Keratinocyte (primary cell): ENCODE measurements around the gene PUM1. TPM values are rescaled to one million over a fixed set of nuclear protein-coding genes. Genes with fewer than 3 reads are reported as not detected.
A peak's percentile ranks its signal among the peaks of the same experiment; 100 is the strongest.

Experiments
- DNase-seq: peaks from one replicate; pipeline ENCODE4 v3.0.0-alpha.2; 2011; ENCODE audit warnings: low read depth, missing footprints, low spot score
- FAIRE-seq: peaks from 2 replicates; lab custom pipeline; 2011; peaks lifted over from hg19 to GRCh38; lab: Jason Lieb, UNC
- H2AFZ ChIP-seq: 2 replicates; pipeline ENCODE4 v1.6.0; 2012; ENCODE audit warnings: low read length, control low read depth, inconsistent platforms; ENCODE audit not compliant: control insufficient read depth
- H3K27ac ChIP-seq: 2 replicates; pipeline ENCODE4 v1.5.1; 2011; ENCODE audit warnings: low read length; ENCODE audit not compliant: control insufficient read depth, insufficient read depth
- H3K27me3 ChIP-seq: 3 replicates; pipeline ENCODE4 v1.6.0; 2011; ENCODE audit warnings: low read length; ENCODE audit not compliant: control insufficient read depth, insufficient read depth; ENCODE audit errors: extremely low read depth
- H3K36me3 ChIP-seq, 2 experiments: 2 replicates in 1 of 2; 3 replicates in 1 of 2; pipeline ENCODE4 v1.5.1; 2011; ENCODE audit warnings: low read length in 2 of 2, mild to moderate bottlenecking in 1 of 2; ENCODE audit not compliant: control insufficient read depth in 2 of 2, insufficient read depth in 2 of 2; ENCODE audit errors: extremely low read depth in 1 of 2
- H3K4me1 ChIP-seq: 3 replicates; pipeline ENCODE4 v1.5.1; 2011; ENCODE audit warnings: low read length; ENCODE audit not compliant: control insufficient read depth, insufficient read depth; ENCODE audit errors: extremely low read depth
- H3K4me2 ChIP-seq: 3 replicates; pipeline ENCODE4 v1.6.0; 2011; ENCODE audit warnings: low read depth, low read length; ENCODE audit not compliant: control insufficient read depth, insufficient read depth; ENCODE audit errors: extremely low read depth
- H3K4me3 ChIP-seq, 3 experiments: fragments of 200-600 bp in 1 of 3; sonication (generic) in 1 of 3; 2 replicates in 2 of 3; 3 replicates in 1 of 3; pipeline ENCODE4 v1.5.1; 2011 to 2016; ENCODE audit warnings: low read length in 3 of 3, mild to moderate bottlenecking in 3 of 3, control low read depth in 2 of 3, inconsistent platforms in 1 of 3, low read depth in 1 of 3, mixed read lengths in 1 of 3, mixed run types in 1 of 3, moderate library complexity in 1 of 3; ENCODE audit not compliant: control insufficient read depth in 2 of 3, insufficient read depth in 2 of 3; ENCODE audit errors: extremely low read depth in 1 of 3
- H3K79me2 ChIP-seq: 2 replicates; pipeline ENCODE4 v1.6.0; 2012; ENCODE audit warnings: low read length; ENCODE audit not compliant: control insufficient read depth, insufficient read depth
- H3K9ac ChIP-seq: 3 replicates; pipeline ENCODE4 v1.6.0; 2011; ENCODE audit warnings: low read length; ENCODE audit not compliant: control insufficient read depth, insufficient read depth; ENCODE audit errors: extremely low read depth
- H3K9me1 ChIP-seq: 3 replicates; pipeline ENCODE4 v1.6.0; 2011; ENCODE audit warnings: low read length; ENCODE audit not compliant: control insufficient read depth, insufficient read depth; ENCODE audit errors: extremely low read depth
- H3K9me3 ChIP-seq: 2 replicates; pipeline ENCODE4 v1.5.1; 2012; ENCODE audit warnings: low read depth, low read length; ENCODE audit not compliant: control insufficient read depth
- H4K20me1 ChIP-seq: 3 replicates; pipeline ENCODE4 v1.6.0; 2011; ENCODE audit warnings: low read length; ENCODE audit not compliant: control insufficient read depth, insufficient read depth; ENCODE audit errors: extremely low read depth
- EZH2 ChIP-seq: IDR thresholded peaks from one replicate; pipeline ENCODE4 v1.6.1; 2012; ENCODE audit warnings: inconsistent platforms, mild to moderate bottlenecking, low read length, moderate library complexity
- dilution Hi-C: fragments of 300-500 bp; cut with MboI; formaldehyde crosslinking; loops from one replicate; pipeline ENCODE4 v1.7.0; 2020; ENCODE audit warnings: low sequenced_read_pairs; ENCODE audit not compliant: extremely low pct_ligation_motif_present
- polyA plus RNA-seq, 5 experiments: library from polyadenylated mRNA; depleted of rRNA in 3 of 5; stranded (reverse) in 3 of 5; stranded (forward) in 1 of 5; unstranded in 1 of 5; fragments of >200 nt; gene quantifications; 1 replicate in 1 of 5; 2 replicates in 3 of 5; 3 replicates in 1 of 5; pipeline versions ENCODE4 v1.2.1 to v1.2.3, GENCODE V29; 2011 to 2012; ENCODE audit warnings: missing spikeins in 2 of 5, low read depth in 1 of 5, low replicate concordance in 1 of 5
- TF ChIP-seq, protein P1 (sequence below), 3 experiments: IDR thresholded peaks in 1 of 3; conservative IDR thresholded peaks in 1 of 3; optimal IDR thresholded peaks in 1 of 3; 2 replicates in 2 of 3; 3 replicates in 1 of 3; pipeline versions ENCODE3 to v1.5.1; 2011; ENCODE audit warnings: low read length in 3 of 3, mild to moderate bottlenecking in 3 of 3, moderate library complexity in 2 of 3, control low read depth in 1 of 3, inconsistent platforms in 1 of 3; ENCODE audit not compliant: insufficient read depth in 2 of 3; ENCODE audit errors: extremely low read depth in 1 of 3

Gene PUM1
- polyA plus RNA-seq, 1 donor (not counting 4 experiments of a cell fraction or from before 2014, with no cell fraction given): 68.6 TPM

DNA sequence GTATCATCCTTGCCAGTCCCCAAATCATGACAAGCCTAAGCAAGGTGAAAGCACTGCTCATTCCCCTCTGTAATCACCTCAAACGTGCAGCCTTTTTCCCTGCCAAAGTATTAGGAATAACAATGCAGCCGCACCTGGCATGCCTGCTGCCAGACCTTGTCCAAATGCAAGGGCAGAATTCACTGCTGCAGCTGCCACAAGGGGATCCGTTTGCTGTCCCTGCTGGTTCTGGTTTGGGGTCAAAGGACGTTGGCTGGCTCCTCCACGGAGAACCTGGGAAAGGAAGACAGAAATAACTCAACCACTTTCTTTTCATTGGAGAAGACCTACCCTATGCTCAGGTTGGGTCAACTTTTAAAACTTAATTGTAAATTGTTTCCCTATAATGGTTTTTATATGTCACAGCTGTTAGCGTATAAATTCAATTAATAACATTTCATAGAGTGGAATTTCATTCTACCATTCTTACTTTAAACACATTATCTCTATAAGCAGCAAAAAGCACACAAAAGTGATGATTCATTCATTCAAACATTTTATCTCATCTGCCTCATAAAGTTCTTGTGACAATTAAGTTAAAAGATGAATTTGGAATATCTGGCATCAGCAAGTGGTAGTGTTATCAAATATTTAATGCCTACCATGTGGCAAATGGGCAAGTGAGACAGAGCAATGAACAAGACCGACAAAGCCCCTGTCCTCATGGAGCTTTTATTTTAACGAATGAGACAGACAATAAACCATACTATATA, 97.1 kb downstream of the PUM1 start:
- H3K4me3 ChIP-seq: no peak overlapping the region
- no peaks in the 10 kb centered on the region for H3K9me3 ChIP-seq
- H3K36me3 ChIP-seq: peaks cover 23 to 33% of the 10 kb centered on the region in 2 experiments
- H3K27me3 ChIP-seq: no peaks in the 10 kb centered on the region
- no peak overlapping the region for H3K4me2 ChIP-seq
- H3K79me2 ChIP-seq: peaks cover 59% of the 10 kb centered on the region
- no peak overlapping the region for H3K27ac ChIP-seq
- no peak overlapping the region for H2AFZ ChIP-seq
- TF ChIP-seq, protein P1, sequence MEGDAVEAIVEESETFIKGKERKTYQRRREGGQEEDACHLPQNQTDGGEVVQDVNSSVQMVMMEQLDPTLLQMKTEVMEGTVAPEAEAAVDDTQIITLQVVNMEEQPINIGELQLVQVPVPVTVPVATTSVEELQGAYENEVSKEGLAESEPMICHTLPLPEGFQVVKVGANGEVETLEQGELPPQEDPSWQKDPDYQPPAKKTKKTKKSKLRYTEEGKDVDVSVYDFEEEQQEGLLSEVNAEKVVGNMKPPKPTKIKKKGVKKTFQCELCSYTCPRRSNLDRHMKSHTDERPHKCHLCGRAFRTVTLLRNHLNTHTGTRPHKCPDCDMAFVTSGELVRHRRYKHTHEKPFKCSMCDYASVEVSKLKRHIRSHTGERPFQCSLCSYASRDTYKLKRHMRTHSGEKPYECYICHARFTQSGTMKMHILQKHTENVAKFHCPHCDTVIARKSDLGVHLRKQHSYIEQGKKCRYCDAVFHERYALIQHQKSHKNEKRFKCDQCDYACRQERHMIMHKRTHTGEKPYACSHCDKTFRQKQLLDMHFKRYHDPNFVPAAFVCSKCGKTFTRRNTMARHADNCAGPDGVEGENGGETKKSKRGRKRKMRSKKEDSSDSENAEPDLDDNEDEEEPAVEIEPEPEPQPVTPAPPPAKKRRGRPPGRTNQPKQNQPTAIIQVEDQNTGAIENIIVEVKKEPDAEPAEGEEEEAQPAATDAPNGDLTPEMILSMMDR (optimal IDR thresholded peaks at IDR 0.05 in 1 of 3, IDR thresholded peaks at IDR 0.05 in 1 of 3, conservative IDR thresholded peaks at IDR 0.05 in 1 of 3; ENCODE audit: extremely low read depth in 1 of 3, insufficient read depth in 2 of 3, low read length in 3 of 3): no peak
- no peak for TF ChIP-seq EZH2
- H3K9me1 ChIP-seq: no peaks in the 10 kb centered on the region
- H3K9ac ChIP-seq: no peak overlapping the region
- dilution Hi-C loops: no loop called here
- FAIRE-seq: no peak
- H4K20me1 ChIP-seq: peaks cover 16% of the 10 kb centered on the region
- H3K4me1 ChIP-seq: peaks cover 17% of the 10 kb centered on the region
- no peak for DNase-seq

DNA sequence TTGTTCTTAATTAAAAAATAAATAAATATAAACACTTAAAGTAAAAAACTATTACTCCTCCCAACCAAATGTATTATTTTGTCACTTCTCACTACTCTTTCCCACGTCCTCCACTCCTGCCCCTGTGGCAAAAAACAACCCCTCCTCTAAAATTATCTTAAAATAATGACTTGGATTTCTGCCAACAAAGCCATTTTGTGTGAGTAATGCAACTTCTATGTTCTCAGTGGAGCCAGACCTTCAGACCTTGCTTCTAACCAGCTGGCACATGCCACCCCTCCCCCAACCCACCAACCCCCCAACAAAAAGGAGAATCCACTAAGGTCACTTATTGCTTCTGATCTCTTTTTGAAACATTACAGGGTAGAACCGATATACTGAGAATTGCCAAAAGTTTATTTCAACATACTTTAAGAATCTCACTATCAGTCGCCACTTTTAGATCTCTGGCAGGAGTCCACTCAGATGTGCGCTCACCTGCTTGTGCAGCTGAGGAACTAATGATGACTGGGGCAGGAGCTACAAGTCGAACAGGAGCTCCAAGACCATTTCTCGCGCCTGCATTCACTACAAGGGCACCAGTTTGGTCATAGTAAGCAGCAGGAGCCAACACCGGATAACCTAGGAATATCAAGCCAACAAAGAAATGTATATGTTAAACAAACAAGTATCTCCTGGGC, 98.7 kb downstream of the PUM1 start:
- no peak for TF ChIP-seq EZH2
- TF ChIP-seq, protein P1 (optimal IDR thresholded peaks at IDR 0.05 in 1 of 3, IDR thresholded peaks at IDR 0.05 in 1 of 3, conservative IDR thresholded peaks at IDR 0.05 in 1 of 3; ENCODE audit: extremely low read depth in 1 of 3, insufficient read depth in 2 of 3, low read length in 3 of 3): no peak
- DNase-seq (peak; percentile 15), FAIRE-seq (peak; percentile 32)
- Histone ChIP-seq H3K4me3 (no peak overlapping the region), H3K9me1 (no peaks in the 10 kb centered on the region), H2AFZ (no peak overlapping the region), H3K9ac (no peak overlapping the region), H3K27ac (peak overlapping the region; percentile 12), H3K79me2 (peaks cover 65% of the 10 kb centered on the region), H3K9me3 (no peaks in the 10 kb centered on the region), H3K4me2 (peak overlapping the region; percentile 17), H3K27me3 (no peaks in the 10 kb centered on the region), H3K4me1 (peaks cover 17% of the 10 kb centered on the region), H4K20me1 (peaks cover 15% of the 10 kb centered on the region), H3K36me3 (peaks cover 29 to 42% of the 10 kb centered on the region in 2 experiments)
- dilution Hi-C loops: no loop called here
